ENCODE measurements around the gene BCAR3.

The BCAR3 gene

DNA sequence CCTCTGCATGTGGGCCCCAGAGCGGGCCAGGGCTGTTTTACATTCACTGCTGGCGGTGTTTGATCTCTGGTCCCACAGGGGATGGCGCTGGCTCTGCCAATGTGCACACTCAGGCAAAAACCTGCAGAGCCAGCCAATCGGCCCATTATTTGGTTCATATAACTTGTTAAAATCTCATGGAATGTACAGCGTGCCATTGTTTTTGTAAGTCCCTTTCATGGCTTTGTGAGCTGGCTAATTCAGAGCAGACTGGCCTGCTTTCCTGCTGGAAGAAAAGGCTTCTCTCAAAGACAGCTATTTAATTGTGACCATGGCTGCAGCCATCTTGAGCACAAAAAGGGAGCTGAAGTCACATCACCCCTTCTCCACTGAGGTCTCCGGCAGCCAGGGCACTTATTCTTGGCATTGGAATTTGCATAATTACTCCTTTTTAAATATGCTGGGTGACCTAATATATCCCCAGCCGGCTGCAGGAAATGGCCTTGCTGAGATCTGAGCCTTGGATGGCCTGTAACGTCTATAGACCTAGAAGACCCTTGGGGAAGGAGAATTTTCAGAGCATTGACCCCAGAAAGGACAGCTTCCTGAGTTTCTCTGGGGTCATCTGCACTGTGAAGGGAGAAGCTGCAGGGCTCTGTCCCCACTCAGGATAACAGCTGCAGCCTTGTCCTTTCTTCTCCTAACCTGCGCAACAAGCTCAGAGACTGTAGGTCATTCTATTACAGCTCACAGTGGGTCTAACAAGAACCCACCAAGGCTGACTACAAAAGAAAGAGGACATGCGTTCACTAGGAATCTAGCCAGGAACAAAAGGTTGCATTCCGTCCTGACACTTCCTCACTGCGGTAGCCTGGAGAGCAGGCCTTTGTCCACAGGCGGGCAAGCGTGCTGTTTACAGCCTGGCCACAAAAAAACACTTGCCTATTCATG, 45.8 kb downstream of the BCAR3 start:
- Mint-ChIP-seq H3K9me3 (no peaks in the 10 kb centered on the region), H3K4me3 (no peak overlapping the region), H3K27ac (no peak overlapping the region), H3K36me3 (ENCODE audit: low read depth) (no peaks in the 10 kb centered on the region), H3K4me1 (ENCODE audit: low read depth) (no peaks in the 10 kb centered on the region), H3K27me3 (no peaks in the 10 kb centered on the region)
- no peak for DNase-seq

DNA sequence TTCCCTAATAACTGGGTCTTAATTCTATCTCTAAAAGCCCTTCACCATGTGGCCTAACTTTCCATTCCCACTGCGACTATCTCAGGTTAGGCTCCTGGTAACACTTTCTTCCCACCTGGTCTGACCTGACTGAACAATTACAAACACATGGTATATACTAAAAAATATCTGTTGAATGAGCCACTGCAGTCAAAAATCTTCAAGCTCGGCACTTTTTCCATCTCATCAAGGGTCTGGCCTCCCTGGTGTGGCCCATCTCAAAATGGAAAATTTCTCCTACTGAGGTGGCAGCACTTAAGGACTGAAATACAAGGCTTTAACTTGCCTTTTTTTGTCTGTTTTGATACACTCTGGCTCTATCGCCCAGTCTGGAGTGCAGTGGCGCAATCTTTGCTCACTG, 48.3 kb downstream of the BCAR3 start:
- H3K27me3 Mint-ChIP-seq, result no peaks in the 10 kb centered on the region
- H3K4me1 Mint-ChIP-seq (ENCODE audit: low read depth), result peaks cover 1% of the 10 kb centered on the region
- H3K9me3 Mint-ChIP-seq, result no peaks in the 10 kb centered on the region
- no peaks in the 10 kb centered on the region for H3K36me3 Mint-ChIP-seq (ENCODE audit: low read depth)
- H3K27ac Mint-ChIP-seq, result no peak overlapping the region
- no peak overlapping the region for H3K4me3 Mint-ChIP-seq
- no peak for DNase-seq

DNA sequence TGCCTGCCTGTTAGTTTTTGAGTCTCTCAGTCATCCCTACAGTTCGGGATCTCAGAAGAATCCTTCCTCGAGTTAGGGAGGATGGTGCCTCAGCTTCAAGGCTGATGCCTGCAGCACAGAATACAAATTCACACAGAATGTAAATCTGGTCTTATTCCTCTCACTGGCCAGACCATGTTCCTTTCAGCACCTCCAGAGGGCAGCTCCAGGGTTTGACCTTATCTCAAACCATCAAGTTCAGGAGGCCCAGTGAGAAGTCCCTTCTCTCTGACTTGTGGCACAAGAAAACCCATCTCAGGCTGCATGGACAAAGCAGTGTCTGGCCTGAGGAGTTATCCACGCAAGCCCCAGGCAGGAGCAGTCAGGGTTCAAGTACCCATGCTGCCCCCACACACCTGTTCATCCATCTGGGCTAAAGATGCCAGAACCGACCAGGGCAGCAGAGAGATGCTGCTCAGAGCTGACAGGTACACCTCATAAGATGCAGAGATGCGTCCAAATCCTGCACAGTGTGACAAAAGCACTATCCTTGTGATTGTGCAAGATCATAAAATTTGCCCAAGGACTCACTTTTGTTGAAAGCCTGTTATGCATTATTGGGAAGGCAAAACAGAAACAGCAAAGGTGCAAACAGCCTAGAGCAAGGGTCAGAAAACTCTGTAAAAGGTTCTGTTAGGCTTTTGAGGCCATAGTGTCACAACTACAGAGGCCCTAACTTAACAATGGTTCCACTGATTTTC, 49.8 kb downstream of the BCAR3 start:
- H3K4me1 Mint-ChIP-seq (ENCODE audit: low read depth), result peaks cover 1% of the 10 kb centered on the region
- H3K9me3 Mint-ChIP-seq, result no peaks in the 10 kb centered on the region
- H3K27ac Mint-ChIP-seq, result no peak overlapping the region
- no peak for DNase-seq
- H3K4me3 Mint-ChIP-seq, result no peak overlapping the region
- H3K36me3 Mint-ChIP-seq (ENCODE audit: low read depth), result no peaks in the 10 kb centered on the region
- H3K27me3 Mint-ChIP-seq, result no peaks in the 10 kb centered on the region

DNA sequence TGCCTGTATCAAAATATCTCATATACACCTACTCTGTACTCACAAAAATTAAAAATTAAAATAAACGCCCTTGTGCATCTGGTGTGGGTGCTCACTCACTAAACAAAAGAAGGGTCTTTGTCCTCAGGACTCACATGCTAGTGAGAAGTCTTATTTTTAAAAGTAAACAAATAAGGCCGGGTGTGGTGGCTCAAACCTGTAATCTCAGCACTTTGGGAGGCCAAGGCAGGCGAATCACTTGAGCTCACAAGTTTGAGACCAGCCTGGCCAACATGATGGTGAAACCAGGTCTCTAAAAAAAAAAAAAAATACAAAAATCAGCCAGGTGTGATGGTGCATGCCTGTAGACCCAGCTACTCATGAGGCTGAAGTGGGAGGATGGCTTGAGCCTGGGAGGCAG, 51.5 kb downstream of the BCAR3 start:
- H3K4me3 Mint-ChIP-seq, result no peak overlapping the region

DNA sequence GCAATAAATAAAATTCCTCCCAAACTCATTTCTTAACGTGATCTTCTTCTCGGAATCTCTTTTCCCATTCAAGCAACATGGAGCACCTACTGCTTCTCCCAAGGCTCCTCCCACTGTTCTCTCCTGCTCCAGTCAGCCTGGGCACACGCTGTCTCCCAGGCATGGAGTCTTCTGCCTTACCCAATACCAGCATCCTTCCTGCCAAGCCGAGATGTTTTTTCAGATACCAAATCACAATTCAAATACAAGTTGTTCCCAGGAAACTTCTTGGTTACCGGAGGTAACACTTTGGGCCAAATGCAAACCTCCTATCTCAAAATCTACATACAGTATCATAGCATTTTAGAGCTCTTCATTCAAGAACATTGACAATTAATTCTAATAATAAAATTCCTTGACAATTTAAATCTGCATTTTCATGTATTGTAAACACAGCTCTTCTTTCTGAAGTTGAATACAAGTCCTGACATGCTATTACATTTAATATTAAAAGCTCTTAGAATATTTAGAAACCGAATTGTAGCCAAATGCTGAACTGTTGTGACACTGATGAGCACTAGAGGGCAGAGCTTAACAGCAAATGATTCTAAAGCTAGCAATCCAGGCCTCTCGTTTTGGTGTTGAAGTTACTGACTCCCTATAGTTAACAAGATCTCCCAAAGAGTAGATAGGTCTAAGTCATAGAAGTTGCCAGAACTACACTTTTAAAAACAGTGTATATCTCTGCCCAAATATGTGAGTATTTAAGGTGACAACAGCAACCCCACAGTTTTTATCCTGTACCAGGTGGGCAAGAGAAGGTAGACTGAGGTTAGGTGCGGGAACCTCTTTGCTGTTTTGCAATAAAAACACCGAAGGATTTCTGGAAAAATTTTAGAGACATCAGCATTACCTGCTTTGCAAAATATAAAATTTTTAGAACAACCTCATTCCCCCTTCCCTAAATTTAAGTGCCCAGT, 52.3 kb downstream of the BCAR3 start:
- no peaks in the 10 kb centered on the region for H3K36me3 Mint-ChIP-seq (ENCODE audit: low read depth)
- no peak overlapping the region for H3K27ac Mint-ChIP-seq
- H3K4me1 Mint-ChIP-seq (ENCODE audit: low read depth), result peaks cover 1% of the 10 kb centered on the region
- no peak for DNase-seq
- no peak overlapping the region for H3K4me3 Mint-ChIP-seq
- H3K9me3 Mint-ChIP-seq, result no peaks in the 10 kb centered on the region
- H3K27me3 Mint-ChIP-seq, result no peaks in the 10 kb centered on the region

More for the DNA sequence above, 51.5 kb downstream of the BCAR3 start:
- Mint-ChIP-seq H3K27ac (no peak overlapping the region), H3K27me3 (no peaks in the 10 kb centered on the region), H3K4me1 (ENCODE audit: low read depth) (peaks cover 1% of the 10 kb centered on the region), H3K36me3 (ENCODE audit: low read depth) (no peaks in the 10 kb centered on the region), H3K9me3 (no peaks in the 10 kb centered on the region)
- DNase-seq, result no peak

DNA sequence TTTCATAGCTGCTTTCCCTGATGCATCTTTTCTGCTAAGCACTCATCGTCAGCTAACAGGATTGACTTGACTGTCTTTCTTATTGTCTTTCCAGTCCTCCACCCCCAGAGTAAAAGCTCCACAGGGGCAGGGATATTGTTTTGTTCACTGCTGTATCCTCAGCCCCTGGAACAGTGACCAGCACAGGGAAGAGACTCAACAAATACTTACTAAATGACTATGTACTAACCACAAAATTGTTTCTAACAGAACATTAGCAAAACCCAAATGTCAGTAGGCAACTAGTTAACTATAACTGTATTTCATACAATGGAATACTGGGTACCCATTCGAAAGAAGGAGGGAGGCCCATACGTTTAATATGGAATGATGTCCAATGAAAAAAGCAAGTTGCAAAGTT, 53.0 kb downstream of the BCAR3 start:
- peaks cover 1% of the 10 kb centered on the region for H3K4me1 Mint-ChIP-seq (ENCODE audit: low read depth)
- H3K9me3 Mint-ChIP-seq, result no peaks in the 10 kb centered on the region
- H3K36me3 Mint-ChIP-seq (ENCODE audit: low read depth), result no peaks in the 10 kb centered on the region
- no peak overlapping the region for H3K27ac Mint-ChIP-seq
- no peaks in the 10 kb centered on the region for H3K27me3 Mint-ChIP-seq
- no peak for DNase-seq
- H3K4me3 Mint-ChIP-seq, result no peak overlapping the region

DNA sequence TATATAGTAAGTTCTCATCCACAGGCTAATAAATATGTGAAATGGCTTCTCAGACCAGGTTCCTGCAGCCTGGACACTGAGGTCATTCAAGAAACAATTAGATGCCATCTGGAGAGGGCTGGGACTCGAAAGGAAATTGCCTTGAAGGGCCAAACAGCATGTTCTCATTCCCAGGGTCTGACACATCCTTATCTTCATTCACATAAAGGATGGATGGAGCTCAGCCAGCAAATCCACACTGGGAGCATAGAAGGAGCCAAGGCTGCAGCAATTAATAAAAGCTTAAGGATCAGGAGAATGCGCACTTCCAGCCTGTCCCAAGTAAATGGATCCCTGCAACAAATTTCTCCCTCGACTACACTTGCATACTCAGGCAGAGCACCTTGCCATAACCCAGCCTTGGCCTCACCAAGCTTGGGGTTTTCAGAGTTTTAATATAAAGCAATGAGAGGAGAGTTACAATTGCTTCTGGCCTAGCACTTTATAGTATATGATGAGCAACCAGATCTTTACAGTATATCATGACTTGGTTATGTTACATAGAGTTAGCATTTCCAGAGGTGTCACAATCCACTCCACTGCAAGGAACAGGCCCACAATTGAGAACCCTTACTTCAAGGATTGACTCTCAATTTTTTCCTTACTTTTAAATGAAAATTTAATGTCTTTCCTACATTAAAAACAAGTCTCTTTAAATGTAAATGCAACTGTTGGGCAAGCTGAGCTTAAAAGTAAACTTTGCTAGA, 55.9 kb downstream of the BCAR3 start:
- peaks cover 1% of the 10 kb centered on the region for H3K4me1 Mint-ChIP-seq (ENCODE audit: low read depth)
- peaks cover 5% of the 10 kb centered on the region for H3K27me3 Mint-ChIP-seq
- no peaks in the 10 kb centered on the region for H3K36me3 Mint-ChIP-seq (ENCODE audit: low read depth)
- no peak overlapping the region for H3K27ac Mint-ChIP-seq
- DNase-seq, result no peak
- no peaks in the 10 kb centered on the region for H3K9me3 Mint-ChIP-seq
- no peak overlapping the region for H3K4me3 Mint-ChIP-seq

DNA sequence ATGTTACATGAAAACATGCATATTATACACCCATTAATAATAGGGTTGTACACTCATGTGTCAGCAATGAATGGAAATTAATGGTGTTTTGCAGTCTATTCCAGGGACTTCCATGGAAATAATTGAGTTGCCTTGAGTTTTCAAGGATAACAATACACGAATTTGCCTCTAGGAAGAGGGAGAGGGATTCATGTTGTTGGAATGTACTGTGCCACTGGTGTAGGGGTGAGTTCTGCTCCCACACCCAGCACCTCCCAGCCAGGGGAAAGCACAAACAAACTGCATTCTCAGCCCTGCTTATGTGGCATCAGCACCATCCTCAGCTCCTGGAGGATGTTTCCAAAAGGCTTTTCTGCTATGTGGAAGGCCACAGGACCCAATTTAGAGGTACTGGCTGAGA, 57.8 kb downstream of the BCAR3 start:
- H3K4me3 Mint-ChIP-seq, result no peak overlapping the region
- peaks cover 1% of the 10 kb centered on the region for H3K4me1 Mint-ChIP-seq (ENCODE audit: low read depth)
- no peaks in the 10 kb centered on the region for H3K9me3 Mint-ChIP-seq
- peaks cover 5% of the 10 kb centered on the region for H3K27me3 Mint-ChIP-seq
- no peaks in the 10 kb centered on the region for H3K36me3 Mint-ChIP-seq (ENCODE audit: low read depth)
- DNase-seq, result no peak
- H3K27ac Mint-ChIP-seq, result no peak overlapping the region

DNA sequence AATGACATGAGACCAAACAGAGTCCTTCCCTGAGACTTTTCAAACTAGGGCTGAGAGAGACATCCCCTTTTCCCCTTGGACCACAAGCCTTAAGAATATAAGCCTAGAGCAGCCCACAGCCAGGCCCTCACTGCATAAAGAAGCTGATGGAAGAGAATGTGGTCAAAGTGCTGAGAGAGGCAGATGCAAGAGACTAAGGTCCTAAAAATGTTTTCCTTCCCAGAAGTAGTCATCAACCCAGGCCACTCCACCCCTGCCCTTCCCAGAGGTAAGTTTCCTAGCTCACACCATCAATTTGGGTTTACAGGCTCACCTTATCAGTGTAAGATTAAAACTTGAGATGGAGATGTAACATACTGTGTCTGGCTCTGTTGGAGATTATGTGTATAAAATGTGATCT, 58.2 kb downstream of the BCAR3 start:
- no peaks in the 10 kb centered on the region for H3K4me1 Mint-ChIP-seq (ENCODE audit: low read depth)
- H3K9me3 Mint-ChIP-seq, result no peaks in the 10 kb centered on the region
- peaks cover 7% of the 10 kb centered on the region for H3K27me3 Mint-ChIP-seq
- no peaks in the 10 kb centered on the region for H3K36me3 Mint-ChIP-seq (ENCODE audit: low read depth)
- no peak overlapping the region for H3K27ac Mint-ChIP-seq
- no peak for DNase-seq
- H3K4me3 Mint-ChIP-seq, result no peak overlapping the region

DNA sequence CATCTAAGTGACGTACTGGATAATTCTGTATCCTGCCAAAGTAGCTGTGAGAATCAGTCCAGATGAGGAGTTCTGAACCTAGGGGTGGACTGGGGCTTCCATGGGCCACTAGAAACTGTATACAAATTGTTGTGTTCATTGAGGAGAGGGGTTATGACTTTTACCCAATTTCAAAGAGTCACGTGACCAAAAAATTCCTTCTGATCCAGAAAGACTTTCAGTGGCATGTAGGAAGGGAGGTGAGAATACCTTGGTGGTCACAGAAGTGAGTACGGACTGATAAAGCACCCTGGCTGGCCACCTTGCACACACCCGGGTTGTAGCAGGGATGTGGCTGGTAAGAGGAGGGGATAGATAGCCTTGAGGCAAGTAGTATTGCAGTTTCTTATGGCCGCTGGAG, 60.4 kb downstream of the BCAR3 start:
- peaks cover 9% of the 10 kb centered on the region for H3K27me3 Mint-ChIP-seq
- H3K27ac Mint-ChIP-seq, result no peak overlapping the region
- peaks cover 10% of the 10 kb centered on the region for H3K4me1 Mint-ChIP-seq (ENCODE audit: low read depth)
- H3K9me3 Mint-ChIP-seq, result no peaks in the 10 kb centered on the region
- DNase-seq, result no peak
- H3K4me3 Mint-ChIP-seq, result no peak overlapping the region
- no peaks in the 10 kb centered on the region for H3K36me3 Mint-ChIP-seq (ENCODE audit: low read depth)

DNA sequence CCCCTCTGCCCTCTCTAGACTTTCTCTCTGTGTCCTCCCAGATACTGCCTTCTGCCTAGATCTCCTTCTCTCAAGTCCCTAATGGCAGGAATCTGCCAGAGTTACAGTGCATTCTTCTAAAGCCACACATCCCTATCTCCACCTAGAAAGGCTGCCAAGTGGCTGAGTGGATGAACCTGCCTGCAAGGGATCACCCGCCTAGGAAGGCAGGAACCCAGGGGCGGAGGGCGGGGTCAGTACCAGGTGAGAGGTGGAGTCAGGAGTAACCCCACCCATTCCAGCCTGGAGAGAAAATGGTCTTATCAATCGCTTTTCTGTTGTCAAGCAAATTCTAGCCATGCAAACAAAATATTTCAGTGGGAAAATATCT, 60.8 kb downstream of the BCAR3 start:
- no peaks in the 10 kb centered on the region for H3K9me3 Mint-ChIP-seq
- H3K27ac Mint-ChIP-seq, result no peak overlapping the region

DNA sequence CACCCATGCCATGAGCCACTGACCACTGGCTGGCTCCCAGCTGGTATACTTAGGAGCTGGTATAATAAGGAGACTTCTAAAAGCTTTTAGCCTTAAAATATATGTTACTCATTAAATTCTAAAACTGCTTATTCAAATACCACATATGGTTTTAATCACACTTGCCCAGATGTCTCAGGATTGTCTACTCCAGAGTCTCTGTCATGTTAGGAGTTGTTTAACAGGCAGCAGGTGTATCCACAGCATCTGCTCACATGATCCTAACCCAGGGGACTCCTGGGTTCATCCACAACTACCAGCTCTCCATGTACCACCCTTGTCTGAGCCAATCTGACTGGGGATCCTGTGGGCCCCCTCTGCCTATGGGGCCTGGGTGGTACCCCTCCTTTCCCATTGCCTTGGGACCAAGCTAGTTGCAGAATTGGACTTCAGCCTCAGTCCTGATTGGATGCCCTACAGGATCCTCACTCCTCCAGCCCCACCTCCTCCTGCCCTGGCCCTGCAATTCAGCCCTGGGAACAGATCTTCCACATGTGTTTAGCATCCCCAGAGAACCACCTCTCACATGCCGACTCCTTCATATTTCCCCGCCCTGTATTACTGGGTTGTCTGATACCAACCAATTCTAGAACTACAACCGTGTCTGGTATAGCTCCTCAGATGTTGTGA, 61.3 kb downstream of the BCAR3 start:
- Mint-ChIP-seq H3K4me1 (ENCODE audit: low read depth) (peaks cover 19% of the 10 kb centered on the region), H3K27me3 (peaks cover 9% of the 10 kb centered on the region), H3K4me3 (no peak overlapping the region), H3K9me3 (no peaks in the 10 kb centered on the region), H3K27ac (no peak overlapping the region), H3K36me3 (ENCODE audit: low read depth) (no peaks in the 10 kb centered on the region)
- no peak for DNase-seq

More for the DNA sequence above, 60.8 kb downstream of the BCAR3 start:
- H3K4me1 Mint-ChIP-seq (ENCODE audit: low read depth), result peaks cover 14% of the 10 kb centered on the region
- peaks cover 9% of the 10 kb centered on the region for H3K27me3 Mint-ChIP-seq
- no peak for DNase-seq
- no peaks in the 10 kb centered on the region for H3K36me3 Mint-ChIP-seq (ENCODE audit: low read depth)
- H3K4me3 Mint-ChIP-seq, result no peak overlapping the region

DNA sequence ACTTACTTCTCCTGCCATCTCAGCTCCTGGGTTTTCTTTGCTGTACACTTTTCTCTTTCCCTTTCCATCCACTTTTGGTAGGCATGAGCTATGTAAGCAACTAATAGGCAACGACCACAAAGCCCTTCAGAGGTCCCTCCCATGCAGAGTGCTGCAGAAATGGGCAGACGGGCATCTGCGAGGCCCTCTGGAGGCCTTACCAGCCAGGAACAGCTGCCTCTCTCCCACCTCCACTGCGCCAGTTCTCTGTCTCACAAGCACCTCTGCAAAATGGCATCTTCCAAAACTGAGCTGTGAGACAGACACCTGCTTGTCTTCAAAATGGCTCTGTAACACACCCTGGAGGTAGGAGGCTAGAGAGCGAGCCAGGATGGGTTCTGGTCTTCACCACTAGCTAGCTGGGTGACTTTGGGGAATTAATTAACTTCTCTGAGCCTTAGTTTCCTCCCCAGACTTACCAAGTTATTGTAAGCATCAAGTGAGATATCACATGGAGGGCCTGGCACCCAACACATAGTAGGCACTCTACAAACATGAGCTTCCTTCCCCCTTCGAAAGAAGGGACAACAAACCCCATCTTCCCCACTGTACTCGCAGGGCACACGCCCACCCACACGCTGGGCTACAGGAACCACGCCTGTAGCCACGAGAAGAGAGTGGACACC, 62.0 kb downstream of the BCAR3 start:
- Mint-ChIP-seq H3K4me1 (ENCODE audit: low read depth) (peaks cover 26% of the 10 kb centered on the region), H3K27me3 (peaks cover 9% of the 10 kb centered on the region), H3K9me3 (no peaks in the 10 kb centered on the region), H3K4me3 (no peak overlapping the region), H3K36me3 (ENCODE audit: low read depth) (no peaks in the 10 kb centered on the region), H3K27ac (no peak overlapping the region)
- no peak for DNase-seq

Measured in activated T-cell treated with anti-CD3 and anti-CD28 coated beads, Interleukin-2, amount 50 U/mL, for 24 hours (primary cell).